Suprapubic skin (tissue), 4 donors: Measurements from ENCODE around the gene DEPP1. TPM values are rescaled to one million over a fixed set of nuclear protein-coding genes. Genes with fewer than 3 reads are reported as not detected.

Experiments
- DNase-seq, 2 donors: peaks; one replicate each; pipeline ENCODE4 v3.0.0-alpha.2; 2019; ENCODE audit warnings: low spot score in 2 of 2
- H3K27ac ChIP-seq: fragments of 200-600 bp; sonication (generic); one replicate; pipeline ENCODE4 v1.5.1; 2019
- H3K27me3 ChIP-seq: fragments of 200-600 bp; sonication (generic); one replicate; pipeline ENCODE4 v1.5.1; 2019
- H3K36me3 ChIP-seq: fragments of 200-600 bp; sonication (generic); one replicate; pipeline ENCODE4 v1.5.1; 2019
- H3K4me1 ChIP-seq: fragments of 200-600 bp; sonication (generic); one replicate; pipeline ENCODE4 v1.5.1; 2019
- H3K4me3 ChIP-seq: fragments of 200-600 bp; sonication (generic); one replicate; pipeline ENCODE4 v1.5.1; 2019; ENCODE audit warnings: mild to moderate bottlenecking
- H3K9me3 ChIP-seq: fragments of 200-600 bp; sonication (generic); one replicate; pipeline ENCODE4 v1.5.1; 2019
- EP300 ChIP-seq: sonication (generic); formaldehyde crosslinking; IDR thresholded peaks from one replicate; pipeline ENCODE4 v1.6.1; 2017; ENCODE audit warnings: antibody characterized with exemption
- POLR2A ChIP-seq, 2 donors: fragments of 450-650 bp; IDR thresholded peaks; one replicate each; pipeline ENCODE4 v1.6.1; 2017; ENCODE audit warnings: antibody characterized with exemption in 2 of 2, mild to moderate bottlenecking in 2 of 2, moderate library complexity in 2 of 2
- POLR2AphosphoS5 ChIP-seq, 3 donors: sonication (generic); formaldehyde crosslinking; IDR thresholded peaks; one replicate each; pipeline ENCODE4 v1.6.1; 2017; ENCODE audit warnings: antibody characterized with exemption in 3 of 3
- WGBS: methylation state at CpG from one replicate; pipeline ENCODE4 v1.1.5; 2018; 5-methylcytosine and 5-hydroxymethylcytosine counted together
- total RNA-seq, 4 donors: library from RNA; depleted of rRNA; stranded (reverse); fragments of >200 nt; gene quantifications; one replicate each; pipeline ENCODE4 v1.1.0, GENCODE V29; 2016
- TF ChIP-seq, protein P1 (sequence below), 2 donors: fragments of 200-600 bp in 1 of 2; fragments of 450-650 bp in 1 of 2; sonication (generic) in 1 of 2; IDR thresholded peaks; one replicate each; pipeline ENCODE4 v1.5.1; 2016 to 2019; ENCODE audit warnings: antibody characterized with exemption in 2 of 2, mild to moderate bottlenecking in 1 of 2, moderate library complexity in 1 of 2

DEPP1 gene
- total RNA-seq, 4 donors from 2014 or later = 27.5 to 101 (median 38.2) TPM

- Histone ChIP-seq H3K36me3 (peaks cover 3% of the 10 kb centered on the region), H3K27ac (peak overlapping the region; percentile 20), H3K27me3 (no peaks in the 10 kb centered on the region), H3K4me3 (peak overlapping the region; percentile 75), H3K4me1 (peaks cover 81% of the 10 kb centered on the region), H3K9me3 (no peaks in the 10 kb centered on the region)
- peak in 1 of 2 donors; percentile 61 for DNase-seq
- WGBS = 67% methylated on average over 7 of the region's 7 CpGs
- TF ChIP-seq EP300 (no peak), POLR2AphosphoS5 (IDR thresholded peaks at IDR 0.05) (no peak), POLR2A (IDR thresholded peaks at IDR 0.05) (no peak)
- TF ChIP-seq, protein P1, sequence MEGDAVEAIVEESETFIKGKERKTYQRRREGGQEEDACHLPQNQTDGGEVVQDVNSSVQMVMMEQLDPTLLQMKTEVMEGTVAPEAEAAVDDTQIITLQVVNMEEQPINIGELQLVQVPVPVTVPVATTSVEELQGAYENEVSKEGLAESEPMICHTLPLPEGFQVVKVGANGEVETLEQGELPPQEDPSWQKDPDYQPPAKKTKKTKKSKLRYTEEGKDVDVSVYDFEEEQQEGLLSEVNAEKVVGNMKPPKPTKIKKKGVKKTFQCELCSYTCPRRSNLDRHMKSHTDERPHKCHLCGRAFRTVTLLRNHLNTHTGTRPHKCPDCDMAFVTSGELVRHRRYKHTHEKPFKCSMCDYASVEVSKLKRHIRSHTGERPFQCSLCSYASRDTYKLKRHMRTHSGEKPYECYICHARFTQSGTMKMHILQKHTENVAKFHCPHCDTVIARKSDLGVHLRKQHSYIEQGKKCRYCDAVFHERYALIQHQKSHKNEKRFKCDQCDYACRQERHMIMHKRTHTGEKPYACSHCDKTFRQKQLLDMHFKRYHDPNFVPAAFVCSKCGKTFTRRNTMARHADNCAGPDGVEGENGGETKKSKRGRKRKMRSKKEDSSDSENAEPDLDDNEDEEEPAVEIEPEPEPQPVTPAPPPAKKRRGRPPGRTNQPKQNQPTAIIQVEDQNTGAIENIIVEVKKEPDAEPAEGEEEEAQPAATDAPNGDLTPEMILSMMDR (IDR thresholded peaks at IDR 0.05) = no peak
Observed at GRCh38 chr10:44960482-44961229, 18.0 kb downstream of the DEPP1 start.

DNA sequence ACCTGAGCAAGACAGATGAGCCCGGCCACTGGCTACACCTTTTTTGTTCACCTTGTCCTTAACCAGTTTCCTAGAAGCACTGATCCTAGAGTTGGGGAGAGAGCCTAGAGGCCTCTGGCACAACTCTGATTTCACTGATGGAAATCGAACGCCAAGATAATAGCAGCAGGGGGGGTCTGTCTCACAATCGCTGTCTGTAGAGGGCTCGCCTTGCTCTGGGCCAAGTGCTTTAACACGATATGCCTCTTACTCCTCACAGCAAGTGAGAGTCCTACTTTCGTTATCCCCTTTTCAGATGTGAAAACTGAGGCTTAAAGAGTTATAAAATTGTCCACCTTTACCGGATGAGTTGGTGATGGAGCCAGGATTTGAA, 18.5 kb downstream of the DEPP1 start:
- Histone ChIP-seq H3K36me3 (peaks cover 4% of the 10 kb centered on the region), H3K9me3 (no peaks in the 10 kb centered on the region), H3K27me3 (no peaks in the 10 kb centered on the region), H3K27ac (peak overlapping the region; percentile 85), H3K4me1 (peaks cover 79% of the 10 kb centered on the region), H3K4me3 (peak overlapping the region; percentile 75)
- no peak for DNase-seq
- WGBS = 51% methylated on average over 8 of the region's 8 CpGs
- TF ChIP-seq POLR2A (IDR thresholded peaks at IDR 0.05) = no peak
- no peak for TF ChIP-seq EP300
- TF ChIP-seq POLR2AphosphoS5 (IDR thresholded peaks at IDR 0.05) = no peak
- TF ChIP-seq, protein P1 (IDR thresholded peaks at IDR 0.05) = no peak

GRCh38 chr10:44959247-44960087, 19.1 kb downstream of the DEPP1 start, which contains the start of gene RASSF4:
Gene RASSF4, plus strand, starts transcription at chr10:44959802. Its CDS starts 10,401 bp downstream, at chr10:44970203.
- H3K27ac ChIP-seq = peak within 1 kb of the TSS; percentile 85
- peaks cover 4% of the 10 kb centered on the region for H3K36me3 ChIP-seq
- peaks cover 73% of the 10 kb centered on the region for H3K4me1 ChIP-seq
- no peaks in the 10 kb centered on the region for H3K9me3 ChIP-seq
- DNase-seq = peak; percentile 95 to 96
- WGBS = 1% methylated on average over 16 of the region's 74 CpGs
- H3K27me3 ChIP-seq = no peaks in the 10 kb centered on the region
- peak within 1 kb of the TSS; percentile 75 for H3K4me3 ChIP-seq
- no peak for TF ChIP-seq EP300
- peak in 2 of 3 donors; percentile 2 to 32 for TF ChIP-seq POLR2AphosphoS5 (IDR thresholded peaks at IDR 0.05)
- TF ChIP-seq POLR2A (IDR thresholded peaks at IDR 0.05) = peak; percentile 33 to 72

DNA sequence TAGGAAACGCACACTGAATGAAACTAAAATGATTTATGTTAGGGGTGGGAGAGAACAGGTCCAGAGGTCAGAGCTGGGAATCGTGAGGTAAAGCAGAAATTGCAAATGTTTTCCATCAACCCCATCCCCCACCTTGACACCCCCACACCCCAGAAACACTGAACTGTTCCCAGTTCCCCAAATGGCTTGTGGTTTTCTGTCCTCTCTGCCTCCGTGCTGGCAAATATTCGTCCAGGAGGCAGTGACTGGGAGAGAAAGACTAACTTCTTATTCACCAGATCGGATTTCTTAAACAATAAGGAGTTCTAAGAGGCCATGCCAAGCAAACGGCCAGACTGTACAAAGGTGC, 19.7 kb downstream of the DEPP1 start:
- no peaks in the 10 kb centered on the region for H3K27me3 ChIP-seq
- TF ChIP-seq, protein P1 (IDR thresholded peaks at IDR 0.05) = no peak
- no peak for TF ChIP-seq POLR2AphosphoS5 (IDR thresholded peaks at IDR 0.05)
- TF ChIP-seq POLR2A (IDR thresholded peaks at IDR 0.05) = no peak
- H3K36me3 ChIP-seq = peaks cover 4% of the 10 kb centered on the region
- peaks cover 67% of the 10 kb centered on the region for H3K4me1 ChIP-seq
- WGBS = 3% methylated on average over 6 of the region's 6 CpGs
- H3K4me3 ChIP-seq = peak overlapping the region; percentile 75
- peak overlapping the region; percentile 85 for H3K27ac ChIP-seq
- H3K9me3 ChIP-seq = no peaks in the 10 kb centered on the region
- DNase-seq = no peak

DNA sequence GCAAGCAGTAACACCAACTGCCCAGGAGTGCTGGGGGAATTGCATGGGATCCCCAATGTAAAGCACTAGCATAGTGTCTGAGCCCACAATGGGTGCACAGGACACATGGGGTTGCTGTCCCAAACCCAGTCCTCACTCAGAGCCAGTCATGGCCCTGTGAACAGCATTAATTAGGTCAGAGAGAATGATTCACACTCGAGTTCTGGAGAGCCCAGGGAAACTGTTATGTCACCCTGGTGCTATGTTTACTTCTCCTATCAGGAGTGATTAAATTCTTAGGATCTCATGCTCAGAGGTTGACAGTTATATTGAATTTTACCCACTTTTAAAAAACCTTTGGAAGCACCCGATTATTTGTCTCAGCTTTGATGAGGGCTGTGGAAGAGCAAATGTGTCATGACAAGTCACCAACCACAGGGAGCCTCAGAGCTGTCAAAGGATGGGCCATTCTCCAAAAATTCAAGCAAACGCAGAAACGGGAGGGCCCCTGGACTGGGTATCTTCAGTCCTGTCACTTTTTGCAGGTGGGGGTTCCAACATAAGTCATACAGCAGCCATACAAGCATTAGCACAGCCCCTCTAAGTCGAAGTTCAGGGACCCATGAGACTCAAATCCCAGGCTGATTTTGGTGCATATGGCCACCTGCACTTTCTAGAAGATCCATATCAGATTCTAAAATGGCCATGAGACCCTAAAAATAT, 20.3 kb downstream of the DEPP1 start:
- Histone ChIP-seq H3K27me3 (no peaks in the 10 kb centered on the region), H3K36me3 (peaks cover 4% of the 10 kb centered on the region), H3K4me1 (peaks cover 61% of the 10 kb centered on the region), H3K9me3 (no peaks in the 10 kb centered on the region), H3K27ac (peak overlapping the region; percentile 85), H3K4me3 (peak overlapping the region; percentile 75)
- TF ChIP-seq POLR2AphosphoS5 (IDR thresholded peaks at IDR 0.05) (no peak), EP300 (no peak), POLR2A (IDR thresholded peaks at IDR 0.05) (no peak)
- TF ChIP-seq, protein P1 (IDR thresholded peaks at IDR 0.05) = no peak
- DNase-seq = peak in 1 of 2 donors; percentile 45
- 15% methylated on average over 5 of the region's 5 CpGs for WGBS
